Measurements from ENCODE around the gene PID1.
"Not testable (repeated sequence)": the region's sequence is repeated elsewhere in the genome, so short reads cannot be mapped to it uniquely, and the experiment has no call there.

PID1 gene

GRCh38 chr2:229104025-229104424 is 167.1 kb downstream of the PID1 start:
- no peak for DNase-seq

- no peak for DNase-seq
These were observed 169.8 kb downstream of the PID1 start for GRCh38 chr2:229101314-229101713.

DNA sequence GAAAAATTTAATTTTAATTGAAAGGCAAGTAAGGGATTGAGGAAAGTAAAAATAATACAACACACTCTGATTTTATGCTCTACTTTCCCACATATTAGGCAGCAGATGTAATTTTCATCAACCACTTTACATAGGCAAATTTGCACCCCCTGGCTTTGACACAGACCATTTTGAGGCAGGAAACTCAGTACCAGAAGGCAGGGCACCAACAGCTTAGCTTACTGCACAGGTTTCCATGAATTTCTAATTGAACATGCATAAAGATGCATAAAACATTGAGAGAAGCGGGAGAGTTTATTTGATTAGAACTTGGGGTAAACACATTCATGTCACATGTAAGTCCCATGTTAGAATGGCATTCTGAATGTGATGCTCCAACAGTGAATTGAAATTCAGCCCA is 171.9 kb downstream of the PID1 start:
- DNase-seq: no peak

GRCh38 chr2:229098801-229099200 is 172.3 kb downstream of the PID1 start:
- no peak for DNase-seq

- DNase-seq: no peak
These were observed 174.5 kb downstream of the PID1 start for GRCh38 chr2:229096409-229097066.

DNA sequence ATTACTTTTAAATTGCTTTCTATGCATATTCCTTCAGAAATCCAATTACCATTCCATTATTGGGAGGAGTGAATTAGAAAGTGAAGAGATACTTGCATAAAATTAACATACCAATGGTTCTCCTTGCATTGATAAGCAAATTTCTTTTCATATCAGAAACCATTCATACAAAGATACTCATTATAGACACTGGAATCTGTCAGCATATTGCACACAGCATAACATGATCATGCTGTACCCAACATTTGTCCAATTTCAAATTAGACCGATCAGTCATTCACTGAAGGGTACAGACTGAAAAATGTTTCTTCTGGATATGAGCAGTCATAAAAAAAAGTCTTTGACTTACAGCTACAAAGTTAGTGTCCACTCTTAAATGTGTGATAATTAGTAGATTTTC is 175.6 kb downstream of the PID1 start:
- no peak for DNase-seq

DNA sequence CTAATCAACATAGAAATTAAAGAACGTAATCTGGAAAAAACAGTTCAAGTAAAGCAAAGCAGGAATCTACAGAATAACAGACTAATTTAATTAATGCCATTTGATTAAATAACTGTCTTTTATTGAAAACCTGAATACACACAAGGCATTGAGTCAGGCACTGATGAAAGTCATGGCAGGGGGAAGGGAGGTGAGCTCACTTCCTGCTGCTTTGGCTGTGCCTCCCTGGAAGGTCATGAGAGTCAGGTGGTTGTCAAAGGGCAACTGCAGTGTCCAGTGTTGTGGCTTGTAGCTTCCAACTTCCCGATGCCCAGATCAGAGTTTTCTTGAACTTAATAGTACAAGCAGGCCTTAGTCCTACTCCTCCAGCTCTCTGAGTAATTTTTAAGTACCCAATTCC is 180.9 kb downstream of the PID1 start:
- no peak for DNase-seq

DNA sequence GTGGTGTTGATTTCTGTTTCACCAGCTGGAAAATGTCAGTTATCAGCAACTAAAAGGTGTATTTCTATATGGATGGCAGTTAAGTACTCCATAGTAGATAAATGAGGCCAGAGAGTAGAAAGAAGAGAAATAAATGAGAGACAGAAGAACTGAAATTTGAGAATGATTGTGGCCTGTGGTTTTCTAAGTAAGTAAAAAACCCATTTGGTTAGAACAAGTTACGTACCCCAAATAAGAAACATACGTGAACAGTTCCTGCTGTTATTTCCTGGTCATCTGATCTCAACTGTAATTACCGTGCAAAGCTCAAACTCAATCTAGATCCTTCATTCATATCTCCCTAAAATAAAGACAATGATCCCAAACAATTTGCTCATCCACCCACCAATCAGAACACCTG is 181.3 kb downstream of the PID1 start:
- DNase-seq: no peak

- no peak for DNase-seq
These were observed 182.0 kb downstream of the PID1 start for GRCh38 chr2:229088966-229089700.

DNA sequence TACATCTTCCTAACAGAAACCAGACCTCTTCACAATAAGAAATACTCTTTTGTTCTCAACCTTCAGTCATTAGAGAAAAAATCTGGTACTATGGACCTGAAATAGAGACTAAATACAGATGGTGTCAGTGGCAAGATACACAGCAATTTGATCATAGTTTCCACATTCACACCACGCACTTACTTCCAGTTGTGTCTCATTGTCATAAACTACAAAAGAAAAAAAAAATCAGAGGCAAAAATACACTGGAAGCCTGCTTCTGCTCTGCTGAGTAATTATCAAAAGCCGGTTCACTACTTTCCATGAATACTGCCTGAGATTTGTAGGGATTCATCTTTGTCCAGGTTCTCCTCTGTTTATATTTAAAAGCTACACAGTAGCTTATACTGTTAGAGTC is 182.6 kb downstream of the PID1 start:
- DNase-seq: no peak

DNA sequence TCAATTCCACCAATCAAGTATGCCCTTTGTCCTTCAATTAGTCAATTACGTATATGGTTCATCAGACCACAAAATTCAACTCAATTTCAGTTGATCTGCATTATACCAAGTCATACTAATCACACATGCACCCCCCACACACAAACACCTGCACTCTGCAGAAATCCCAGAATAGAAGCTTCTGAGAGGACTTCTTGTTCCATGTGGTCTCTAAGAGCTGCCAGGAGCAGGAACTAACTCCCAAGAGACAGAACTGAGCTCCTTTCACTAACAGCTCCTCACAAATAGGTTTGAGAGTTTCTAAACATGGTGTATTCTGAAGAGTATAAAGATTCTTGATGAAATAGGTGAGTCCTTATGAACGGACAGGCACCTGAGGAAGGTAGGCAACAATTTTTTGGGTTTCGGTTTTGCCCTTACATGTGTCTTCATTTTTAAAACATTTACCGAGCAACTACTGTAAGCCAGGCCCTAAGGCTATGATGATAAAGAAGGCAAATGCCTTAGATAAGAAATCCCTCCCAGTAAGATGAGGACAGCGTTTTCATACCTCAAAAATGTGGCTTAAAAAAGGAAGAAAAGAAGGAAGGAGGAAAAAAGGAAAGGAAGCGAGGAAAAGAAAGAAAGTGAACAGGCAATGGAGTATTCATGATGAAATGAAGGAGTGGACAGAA is 183.1 kb downstream of the PID1 start:
- no peak for DNase-seq

DNA sequence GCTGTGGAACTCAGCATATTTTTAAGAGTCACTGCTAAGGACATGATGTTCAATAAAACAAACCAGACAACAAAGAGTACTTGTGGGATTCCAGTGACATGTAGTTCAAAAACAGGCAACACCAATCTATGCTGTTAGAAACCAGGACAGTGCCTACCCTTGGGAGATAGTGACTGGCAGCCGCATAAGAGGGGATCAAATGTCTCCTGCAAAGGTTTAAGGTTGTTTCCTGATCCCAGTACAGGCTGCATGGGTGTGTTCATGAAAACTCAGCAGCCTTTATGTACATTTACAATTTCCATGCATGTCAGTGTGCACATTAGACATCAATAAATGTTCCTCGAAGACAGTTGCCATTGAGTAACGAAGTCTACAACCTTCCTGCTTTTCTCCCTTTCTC is 183.8 kb downstream of the PID1 start:
- DNase-seq: no peak

DNA sequence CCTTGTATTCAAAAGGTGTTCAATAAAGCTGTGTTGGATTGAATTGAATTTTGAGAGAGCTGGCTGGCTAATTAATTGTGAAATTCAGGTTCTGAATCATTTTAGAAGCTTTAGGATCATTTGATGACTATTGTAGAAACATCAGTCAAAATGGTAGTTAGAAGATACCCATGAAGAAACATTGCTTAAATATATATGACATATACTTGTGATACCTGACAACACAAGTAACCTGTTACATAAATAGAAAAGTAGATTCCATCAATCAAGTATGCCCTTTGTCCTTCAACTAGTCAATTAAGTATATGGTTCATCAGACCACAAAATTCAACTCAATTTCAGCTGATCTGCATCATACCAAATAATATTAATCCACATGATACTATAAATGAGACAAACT is 185.6 kb downstream of the PID1 start:
- DNase-seq: no peak

GRCh38 chr2:229084447-229084846 is 186.6 kb downstream of the PID1 start:
- DNase-seq: no peak

DNA sequence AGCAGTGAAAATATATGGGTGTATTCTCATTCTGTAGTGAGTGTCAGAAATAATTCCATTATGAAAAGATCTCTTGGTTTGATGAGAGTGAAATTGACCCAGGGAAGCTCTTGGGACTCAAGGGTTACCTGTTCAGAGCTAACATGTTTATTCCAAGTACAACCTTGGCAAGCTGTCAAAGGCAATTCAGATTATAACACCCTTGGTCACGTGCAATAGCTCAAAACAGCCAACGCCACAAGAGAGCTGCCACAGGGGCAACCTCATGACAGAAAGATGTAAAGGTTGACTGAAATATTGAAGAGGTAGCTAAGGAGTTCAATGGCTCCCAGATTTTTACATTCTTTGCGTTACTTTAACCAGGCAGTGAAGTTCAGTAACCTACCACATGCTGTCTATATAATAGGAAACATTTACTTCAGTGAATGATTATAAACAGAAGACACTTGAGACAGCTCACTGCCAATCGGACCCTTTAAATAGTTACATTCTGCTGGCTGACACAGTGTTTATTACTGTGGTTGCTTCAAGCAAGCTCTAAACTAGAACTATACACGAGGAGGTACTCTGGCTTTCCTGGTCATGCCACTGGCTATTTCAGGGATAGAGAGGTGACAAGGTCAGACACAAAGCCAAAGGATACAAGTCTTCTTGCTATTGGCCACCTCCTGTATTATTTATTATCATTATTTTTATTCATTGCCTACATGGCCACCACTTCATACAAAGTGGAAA is 187.3 kb downstream of the PID1 start:
- peak; percentile 62 for DNase-seq

GRCh38 chr2:229081411-229081810 is 189.7 kb downstream of the PID1 start:
- DNase-seq: no peak

DNA sequence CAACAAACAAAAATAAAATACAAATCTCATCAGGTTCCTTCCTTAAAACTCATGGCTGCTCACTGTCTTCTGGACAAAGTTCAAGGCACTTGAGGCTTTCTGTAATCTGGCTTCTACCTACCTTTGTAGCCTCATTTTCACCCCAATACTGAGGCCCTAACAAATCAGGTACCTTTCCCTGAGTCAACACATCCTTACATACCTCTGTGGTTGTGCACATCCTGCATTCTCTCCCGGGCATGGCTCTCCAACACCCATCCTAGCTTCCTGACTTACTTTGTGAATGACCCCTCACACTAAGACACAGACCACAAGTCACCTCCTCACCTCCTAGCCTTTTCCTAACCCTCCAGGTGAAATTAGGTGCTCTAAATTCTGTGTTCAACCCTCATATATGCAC is 190.9 kb downstream of the PID1 start:
- no peak for DNase-seq

GRCh38 chr2:229076886-229077285 is 194.2 kb downstream of the PID1 start:
- DNase-seq: not testable (repeated sequence)

- no peak for DNase-seq
These were observed 197.2 kb downstream of the PID1 start for GRCh38 chr2:229073935-229074334.

DNA sequence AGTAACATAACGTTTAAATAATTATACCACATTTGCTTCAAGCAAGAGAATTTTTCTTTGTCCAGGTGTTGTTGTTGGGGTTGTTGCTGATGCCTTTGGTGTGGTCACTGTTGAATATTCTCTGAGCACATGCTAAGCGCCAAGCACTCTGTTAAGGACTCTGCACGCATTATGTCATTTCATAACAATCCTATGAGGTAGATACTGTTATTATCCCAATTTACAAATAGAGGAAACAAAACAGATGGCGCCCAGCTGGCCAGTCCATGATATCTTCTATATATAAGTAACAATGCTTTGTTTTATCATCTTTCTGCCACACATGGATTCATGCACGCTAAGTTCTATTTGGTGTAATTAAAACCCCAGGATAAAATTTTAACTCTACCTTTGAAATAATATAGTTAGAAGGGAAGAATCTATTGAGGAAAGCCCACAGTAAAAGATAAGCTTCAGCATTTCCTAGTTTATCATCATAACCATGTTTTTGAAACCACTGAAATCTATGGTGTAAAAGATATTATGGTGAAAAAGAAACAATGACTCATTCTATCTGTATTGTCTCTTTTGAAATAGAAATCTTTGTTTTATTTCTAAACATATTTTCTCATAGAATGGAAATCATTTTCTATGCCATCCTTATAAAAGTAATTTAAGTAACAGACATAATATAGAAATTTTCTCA is 199.7 kb downstream of the PID1 start:
- no peak for DNase-seq

DNA sequence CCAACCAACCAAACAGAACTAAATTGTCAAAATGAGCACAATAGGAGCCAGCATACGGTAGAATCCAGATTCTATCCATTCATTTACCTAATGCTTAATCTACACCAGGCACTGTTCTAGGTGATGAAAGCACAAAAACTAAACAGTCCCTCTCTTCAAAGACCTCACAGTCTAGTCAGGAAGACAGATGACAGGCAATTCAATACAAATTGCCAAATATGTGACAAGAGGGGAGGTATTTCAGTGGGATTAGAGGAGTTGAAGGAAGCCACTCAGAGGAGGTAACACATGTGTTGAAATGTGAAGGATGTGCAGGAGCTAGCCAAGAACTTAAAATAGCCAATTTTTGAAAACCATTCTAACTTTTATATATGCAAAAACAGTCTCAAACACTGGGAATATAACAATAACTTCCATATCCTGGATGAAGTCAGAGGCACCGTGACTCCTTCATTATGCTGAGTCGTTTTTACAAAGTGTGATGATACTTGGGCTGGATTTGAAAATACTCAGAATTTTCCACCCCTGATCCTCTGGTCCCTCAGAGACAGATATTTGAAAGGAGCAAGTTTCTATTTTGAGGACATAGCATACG is 204.9 kb downstream of the PID1 start:
- DNase-seq: no peak

DNA sequence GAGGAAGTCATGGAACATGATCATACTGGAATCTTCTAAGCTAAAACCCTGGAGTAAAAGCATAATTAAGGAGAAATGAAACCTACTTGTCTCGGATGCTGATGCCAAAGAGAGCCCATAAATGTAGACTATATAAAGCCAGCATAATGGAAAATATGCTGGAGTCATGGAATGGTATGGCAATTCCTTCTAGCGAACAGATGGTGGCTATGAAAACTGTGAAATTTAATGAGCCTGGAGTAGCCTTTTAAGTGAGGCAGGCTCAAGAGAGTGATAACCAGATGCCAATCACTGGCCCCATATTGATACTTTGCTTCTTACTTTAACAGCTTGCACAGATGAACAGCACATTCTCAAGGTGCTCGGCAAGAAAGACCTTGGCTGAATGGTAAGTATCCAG is 206.3 kb downstream of the PID1 start:
- DNase-seq: no peak

GRCh38 chr2:229060147-229060546 is 210.9 kb downstream of the PID1 start:
- DNase-seq: no peak
